Upper lobe of left lung (tissue), 4 donors: ENCODE results near the gene SYNE2.

ENCODE experiments used
- CTCF ChIP-seq, 6 experiments: fragments of 450-650 bp in 4 of 6; fragments of 200-600 bp in 2 of 6; sonication (generic) in 2 of 6; IDR thresholded peaks; one replicate each; pipeline ENCODE4 v1.5.1; 2016 to 2019; ENCODE audit warnings: antibody characterized with exemption in 6 of 6
- POLR2A ChIP-seq, 4 donors: fragments of 450-650 bp; IDR thresholded peaks; one replicate each; pipeline ENCODE4 v1.5.1; 2016 to 2017; ENCODE audit warnings: antibody characterized with exemption in 4 of 4, mild to moderate bottlenecking in 2 of 4
- POLR2AphosphoS5 ChIP-seq, 2 donors: sonication (generic); formaldehyde crosslinking; IDR thresholded peaks; one replicate each; pipeline ENCODE4 v1.5.1; 2017; ENCODE audit warnings: antibody characterized with exemption in 2 of 2

- TF ChIP-seq CTCF (IDR thresholded peaks at IDR 0.05): no peak
- TF ChIP-seq POLR2A (IDR thresholded peaks at IDR 0.05): no peak
- no peak for TF ChIP-seq POLR2AphosphoS5 (IDR thresholded peaks at IDR 0.05)
These were observed 217.0 kb downstream of the SYNE2 start for GRCh38 chr14:64069634-64070359.
